ENCODE measurements around the gene BLTP2.
"Not testable (repeated sequence)": the region's sequence is repeated elsewhere in the genome, so short reads cannot be mapped to it uniquely, and the experiment has no call there.

DNA sequence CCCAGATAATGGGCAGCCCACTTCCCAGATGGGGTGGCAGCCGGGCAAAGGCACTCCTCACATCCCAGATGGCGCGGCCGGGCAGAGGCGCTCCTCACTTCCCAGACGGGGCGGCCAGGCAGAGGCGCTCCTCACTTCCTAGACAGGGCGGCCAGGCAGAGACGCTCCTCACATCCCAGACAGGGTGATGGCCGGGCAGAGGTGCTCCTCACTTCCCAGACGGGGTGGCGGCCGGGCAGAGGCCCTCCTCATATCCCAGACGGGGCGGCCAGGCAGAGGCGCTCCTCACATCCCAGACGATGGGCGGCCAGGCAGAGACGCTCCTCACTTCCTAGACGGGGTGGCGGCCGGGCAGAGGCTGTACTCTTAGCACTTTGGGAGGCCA lies 14.5 kb upstream of the BLTP2 start:
- TF ChIP-seq POLR2A, CTCF (IDR thresholded peaks at IDR 0.05): not testable (repeated sequence)
